Measurements from ENCODE around the gene SFT2D3. TPM values are rescaled to one million over a fixed set of nuclear protein-coding genes. Genes with fewer than 3 reads are reported as not detected.

SFT2D3 gene
- total RNA-seq, 1 donor from 2014 or later = 12.5 TPM

DNA sequence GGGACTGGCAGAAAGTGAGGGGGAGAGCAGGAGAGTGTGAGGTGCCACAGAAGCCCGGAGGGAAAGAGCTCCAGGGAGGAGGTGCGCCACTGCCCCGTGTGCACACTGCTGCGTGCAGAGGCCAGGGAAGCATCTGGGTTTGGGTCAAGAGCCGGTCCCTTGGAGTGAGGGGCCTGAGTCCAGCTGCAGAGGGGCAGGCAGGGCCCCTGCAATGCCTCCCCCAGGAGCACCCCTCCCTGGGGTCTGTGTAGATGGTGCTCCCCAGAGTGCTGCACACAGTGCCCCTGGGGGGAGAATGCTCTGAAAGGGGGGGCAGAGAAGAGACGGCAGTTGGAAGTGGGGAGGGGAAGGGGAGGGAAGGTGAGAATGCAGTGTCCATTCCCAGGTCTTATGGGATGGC lies 22.3 kb upstream of the SFT2D3 start:
- Mint-ChIP-seq H3K4me3 (no peak overlapping the region), H3K9me3 (no peaks in the 10 kb centered on the region), H3K27me3 (peaks cover 50% of the 10 kb centered on the region), H3K4me1 (ENCODE audit: unreplicated experiment) (peaks cover 6% of the 10 kb centered on the region), H3K27ac (no peak overlapping the region), H3K36me3 (no peaks in the 10 kb centered on the region)
- no peak for DNase-seq (ENCODE audit: extremely low spot score, unreplicated experiment)
- TF ChIP-seq, protein P1, sequence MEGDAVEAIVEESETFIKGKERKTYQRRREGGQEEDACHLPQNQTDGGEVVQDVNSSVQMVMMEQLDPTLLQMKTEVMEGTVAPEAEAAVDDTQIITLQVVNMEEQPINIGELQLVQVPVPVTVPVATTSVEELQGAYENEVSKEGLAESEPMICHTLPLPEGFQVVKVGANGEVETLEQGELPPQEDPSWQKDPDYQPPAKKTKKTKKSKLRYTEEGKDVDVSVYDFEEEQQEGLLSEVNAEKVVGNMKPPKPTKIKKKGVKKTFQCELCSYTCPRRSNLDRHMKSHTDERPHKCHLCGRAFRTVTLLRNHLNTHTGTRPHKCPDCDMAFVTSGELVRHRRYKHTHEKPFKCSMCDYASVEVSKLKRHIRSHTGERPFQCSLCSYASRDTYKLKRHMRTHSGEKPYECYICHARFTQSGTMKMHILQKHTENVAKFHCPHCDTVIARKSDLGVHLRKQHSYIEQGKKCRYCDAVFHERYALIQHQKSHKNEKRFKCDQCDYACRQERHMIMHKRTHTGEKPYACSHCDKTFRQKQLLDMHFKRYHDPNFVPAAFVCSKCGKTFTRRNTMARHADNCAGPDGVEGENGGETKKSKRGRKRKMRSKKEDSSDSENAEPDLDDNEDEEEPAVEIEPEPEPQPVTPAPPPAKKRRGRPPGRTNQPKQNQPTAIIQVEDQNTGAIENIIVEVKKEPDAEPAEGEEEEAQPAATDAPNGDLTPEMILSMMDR (conservative IDR thresholded peaks at IDR 0.05) = no peak

DNA sequence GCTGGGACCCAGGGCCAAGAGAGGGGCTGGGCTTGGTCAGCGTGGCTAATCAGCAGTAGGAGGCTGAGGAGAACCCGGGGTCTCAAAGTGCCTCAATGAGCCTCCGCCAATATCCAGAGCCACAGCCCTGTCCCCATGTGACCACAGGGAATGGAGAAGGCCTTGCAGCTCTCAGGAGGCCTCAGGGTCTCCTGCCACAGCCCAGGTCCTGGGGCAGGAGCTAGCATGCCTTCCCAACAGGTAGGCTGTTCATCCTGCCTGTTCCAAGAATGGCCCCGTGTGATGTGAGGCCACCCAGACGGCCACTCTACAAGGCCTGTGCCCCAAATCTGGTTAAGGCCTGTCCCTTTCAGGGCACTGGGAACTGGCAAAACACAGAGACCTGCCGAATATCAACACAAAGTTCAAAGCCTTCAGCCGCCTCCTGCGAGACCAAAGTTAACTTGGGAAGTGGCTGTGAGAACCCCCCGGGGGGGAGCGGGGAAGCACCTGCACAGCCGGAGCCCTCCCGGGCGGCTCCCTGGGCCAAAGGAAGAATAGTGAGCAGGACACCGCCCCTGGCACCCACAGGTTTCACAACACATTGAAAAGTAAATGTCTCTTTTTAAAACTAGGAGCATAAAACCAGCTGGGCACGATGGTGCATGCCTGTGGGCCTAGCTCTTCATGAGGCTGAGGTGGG lies 21.5 kb upstream of the SFT2D3 start:
- peaks cover 6% of the 10 kb centered on the region for H3K4me1 Mint-ChIP-seq (ENCODE audit: unreplicated experiment)

DNA sequence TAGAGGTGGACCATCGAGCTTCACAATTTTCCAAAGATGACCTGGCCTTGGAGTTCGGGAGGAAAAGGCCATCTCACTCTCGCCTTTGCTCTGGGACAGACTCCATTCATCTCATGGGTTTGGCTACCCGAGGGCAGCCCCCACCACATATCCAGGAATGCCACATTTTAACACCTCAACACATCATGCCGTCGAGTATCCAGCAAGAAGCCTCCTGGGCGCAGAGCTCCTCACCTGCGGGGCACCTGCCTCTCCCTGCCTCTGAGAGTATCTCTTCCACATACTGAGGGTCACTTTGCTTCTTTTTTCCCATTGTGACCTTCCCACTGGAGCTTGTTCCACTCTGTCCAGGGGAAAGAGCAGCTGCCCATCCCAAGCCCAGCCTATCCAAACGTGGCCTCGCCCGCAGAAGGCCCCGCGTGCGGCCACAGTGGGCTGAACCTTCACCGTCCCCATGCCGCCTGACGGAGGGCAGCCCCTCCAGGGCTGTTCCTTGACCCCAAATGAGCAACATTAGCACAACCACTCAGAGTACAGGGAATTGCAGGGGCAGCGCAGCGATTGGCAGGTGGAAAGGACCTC lies 20.5 kb upstream of the SFT2D3 start:
- TF ChIP-seq, protein P1 (conservative IDR thresholded peaks at IDR 0.05) = no peak
- Mint-ChIP-seq H3K27ac (no peak overlapping the region), H3K9me3 (no peaks in the 10 kb centered on the region), H3K4me1 (ENCODE audit: unreplicated experiment) (peaks cover 3% of the 10 kb centered on the region), H3K27me3 (peaks cover 41% of the 10 kb centered on the region), H3K4me3 (no peak overlapping the region), H3K36me3 (no peaks in the 10 kb centered on the region)
- no peak for DNase-seq (ENCODE audit: extremely low spot score, unreplicated experiment)

More for the DNA sequence above, 21.5 kb upstream of the SFT2D3 start:
- H3K36me3 Mint-ChIP-seq = no peaks in the 10 kb centered on the region
- H3K4me3 Mint-ChIP-seq = no peak overlapping the region
- TF ChIP-seq, protein P1 (conservative IDR thresholded peaks at IDR 0.05) = no peak
- no peaks in the 10 kb centered on the region for H3K9me3 Mint-ChIP-seq
- no peak overlapping the region for H3K27ac Mint-ChIP-seq
- DNase-seq (ENCODE audit: extremely low spot score, unreplicated experiment) = no peak
- peaks cover 44% of the 10 kb centered on the region for H3K27me3 Mint-ChIP-seq

DNA sequence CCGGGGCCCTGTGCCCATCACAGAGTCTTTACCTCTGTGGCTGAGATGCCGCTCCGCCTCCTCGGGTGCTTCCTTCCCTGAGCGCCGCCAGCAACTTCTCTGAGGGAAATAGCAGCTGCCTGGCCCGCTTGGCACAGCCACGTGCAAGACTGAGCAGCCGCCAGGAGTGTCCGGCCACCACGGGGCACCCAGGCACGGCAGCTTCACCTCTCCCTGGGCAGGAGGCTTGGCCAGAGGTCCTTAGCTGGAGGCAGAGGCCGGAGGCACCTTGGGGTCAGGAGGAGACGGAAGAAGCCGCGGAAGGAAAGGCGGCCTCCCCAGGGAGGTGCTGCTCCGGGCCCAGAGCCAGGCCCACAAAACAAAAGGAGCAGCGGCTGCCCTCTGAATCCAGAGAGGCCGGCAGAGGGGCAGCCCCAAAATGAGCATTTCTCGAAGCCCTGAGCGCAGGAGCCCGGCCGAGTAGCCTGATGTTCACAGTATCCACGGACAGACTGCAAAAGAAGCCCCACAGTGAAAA lies 20.0 kb upstream of the SFT2D3 start:
- Mint-ChIP-seq H3K4me1 (ENCODE audit: unreplicated experiment) (no peaks in the 10 kb centered on the region), H3K36me3 (no peaks in the 10 kb centered on the region), H3K27ac (no peak overlapping the region), H3K4me3 (no peak overlapping the region), H3K9me3 (no peaks in the 10 kb centered on the region), H3K27me3 (peaks cover 38% of the 10 kb centered on the region)
- TF ChIP-seq, protein P1 (conservative IDR thresholded peaks at IDR 0.05) = no peak
- DNase-seq (ENCODE audit: extremely low spot score, unreplicated experiment) = no peak

DNA sequence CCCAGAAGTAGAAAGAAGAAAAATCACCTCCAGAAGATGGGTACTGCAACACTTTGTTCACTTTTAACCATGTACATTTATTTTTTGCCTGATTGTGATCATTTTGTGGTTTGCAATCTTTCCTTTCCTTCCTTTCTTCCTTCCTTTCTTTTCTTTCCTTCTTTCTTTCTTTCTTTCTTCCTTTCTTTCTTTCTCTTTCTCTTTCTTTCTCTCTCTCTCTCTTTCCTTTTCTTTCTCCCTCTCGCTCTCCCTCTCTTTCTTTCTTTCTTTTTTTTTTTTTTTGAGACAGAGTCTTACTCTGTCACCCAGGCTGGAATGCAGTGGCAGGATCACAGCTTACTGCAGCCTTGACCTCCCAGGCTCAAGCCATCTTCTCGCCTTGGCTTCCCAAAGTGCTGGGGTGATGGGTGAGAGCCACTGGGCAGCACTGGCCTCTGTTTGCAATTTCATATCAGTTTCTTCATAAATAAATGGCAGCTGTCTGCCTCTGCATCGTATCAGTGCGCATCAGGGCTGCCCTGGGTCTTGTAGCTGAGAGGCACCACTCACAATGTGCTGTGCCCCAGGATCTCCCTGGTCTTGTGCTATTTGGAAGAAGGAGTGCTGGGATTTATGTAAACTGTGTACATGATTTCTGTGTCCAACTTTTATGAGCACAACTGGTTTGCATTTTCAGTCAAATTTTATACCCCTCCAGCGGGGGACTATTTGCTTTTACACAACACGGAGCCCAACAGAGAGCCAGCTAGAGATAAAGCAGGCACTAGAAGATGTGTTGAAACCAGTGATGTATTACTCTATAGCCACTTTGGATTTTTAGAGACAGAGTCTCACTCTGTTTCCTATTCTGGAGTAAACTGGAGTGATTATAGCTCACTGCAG lies 19.1 kb upstream of the SFT2D3 start:
- H3K9me3 Mint-ChIP-seq = no peaks in the 10 kb centered on the region
- no peaks in the 10 kb centered on the region for H3K36me3 Mint-ChIP-seq
- DNase-seq (ENCODE audit: extremely low spot score, unreplicated experiment) = no peak
- no peak overlapping the region for H3K27ac Mint-ChIP-seq
- peaks cover 37% of the 10 kb centered on the region for H3K27me3 Mint-ChIP-seq
- no peaks in the 10 kb centered on the region for H3K4me1 Mint-ChIP-seq (ENCODE audit: unreplicated experiment)
- no peak overlapping the region for H3K4me3 Mint-ChIP-seq
- TF ChIP-seq, protein P1 (conservative IDR thresholded peaks at IDR 0.05) = no peak

All from type B pancreatic cell (in vitro differentiated cells).